ENCODE data around the gene PPP1R1A. TPM values are rescaled to one million over a fixed set of nuclear protein-coding genes. Genes with fewer than 3 reads are reported as not detected.

The PPP1R1A gene
- total and polyA plus RNA-seq, 10 donors = 0.09 to 2.1 (median 0.41) TPM; not detected in 6

- WGBS, 5 donors = 80 to 87% (median 83%) methylated on average over 5 of the region's 5 CpGs
- H3K9me3 ChIP-seq = no peaks in the 10 kb centered on the region
- H3K4me3 ChIP-seq = no peak overlapping the region
- TF ChIP-seq POLR2A (IDR thresholded peaks at IDR 0.05) (no peak), POLR2AphosphoS5 (IDR thresholded peaks at IDR 0.05) (no peak), CTCF (IDR thresholded peaks at IDR 0.05 in 8 of 11, conservative IDR thresholded peaks at IDR 0.05 in 3 of 11) (no peak)
- no peak overlapping the region for H3K27ac ChIP-seq
- peaks cover 0 to 10% (median 0%) of the 10 kb centered on the region in 6 donors for H3K36me3 ChIP-seq
- intact Hi-C loops (cut with DNase I; ENCODE audit: low total_unique reads) = no loop called here
- H3K27me3 ChIP-seq (replicated peaks in 1 of 7) = no peaks in the 10 kb centered on the region
- no peak for DNase-seq
- H3K4me1 ChIP-seq = peaks cover 0 to 21% (median 17%) of the 10 kb centered on the region in 6 donors
Measured at GRCh38 chr12:54558311-54558710, 30.1 kb downstream of the PPP1R1A start.

GRCh38 chr12:54555670-54556257, 32.7 kb downstream of the PPP1R1A start:
- H3K36me3 ChIP-seq = peaks cover 0 to 10% (median 0%) of the 10 kb centered on the region in 6 donors
- intact Hi-C loops (cut with DNase I; ENCODE audit: low total_unique reads) = no loop called here
- H3K4me1 ChIP-seq = peaks cover 0 to 16% (median 11%) of the 10 kb centered on the region in 6 donors
- TF ChIP-seq POLR2AphosphoS5 (IDR thresholded peaks at IDR 0.05) (no peak), POLR2A (IDR thresholded peaks at IDR 0.05) (no peak), CTCF (IDR thresholded peaks at IDR 0.05 in 8 of 11, conservative IDR thresholded peaks at IDR 0.05 in 3 of 11) (no peak)
- peaks cover 0 to 7% (median 0%) of the 10 kb centered on the region in 7 donors for H3K27me3 ChIP-seq (replicated peaks in 1 of 7)
- no peak overlapping the region for H3K4me3 ChIP-seq
- no peak overlapping the region for H3K27ac ChIP-seq
- H3K9me3 ChIP-seq = no peaks in the 10 kb centered on the region
- no peak for DNase-seq
- 55 to 73% (median 65%) methylated on average over 6 of the region's 6 CpGs for WGBS, 5 donors

GRCh38 chr12:54549774-54550451, 38.5 kb downstream of the PPP1R1A start:
- WGBS, 5 donors = 6 to 22% (median 11%) methylated on average over 17 to 22 of the region's 22 CpGs
- Histone ChIP-seq H3K4me1 (peaks cover 0 to 24% (median 17%) of the 10 kb centered on the region in 6 donors), H3K4me3 (peak overlapping the region; percentile 8 to 67 (median 27)), H3K27me3 (replicated peaks in 1 of 7) (peaks cover 0 to 27% (median 0%) of the 10 kb centered on the region in 7 donors), H3K27ac (no peak overlapping the region), H3K9me3 (no peaks in the 10 kb centered on the region), H3K36me3 (peaks cover 0 to 18% (median 0%) of the 10 kb centered on the region in 6 donors)
- TF ChIP-seq POLR2A (IDR thresholded peaks at IDR 0.05) = no peak
- peak in 1 of 3 donors; percentile 22 for TF ChIP-seq POLR2AphosphoS5 (IDR thresholded peaks at IDR 0.05)
- no peak for TF ChIP-seq CTCF (IDR thresholded peaks at IDR 0.05 in 8 of 11, conservative IDR thresholded peaks at IDR 0.05 in 3 of 11)
- DNase-seq = peak; percentile 77
- intact Hi-C loops (cut with DNase I; ENCODE audit: low total_unique reads) = no loop called here

GRCh38 chr12:54546511-54546910, 41.9 kb downstream of the PPP1R1A start:
- intact Hi-C loops (cut with DNase I; ENCODE audit: low total_unique reads) = no loop called here
- no peak for DNase-seq
- Histone ChIP-seq H3K9me3 (no peaks in the 10 kb centered on the region), H3K36me3 (peaks cover 0 to 45% (median 29%) of the 10 kb centered on the region in 6 donors), H3K4me1 (peaks cover 0 to 24% (median 17%) of the 10 kb centered on the region in 6 donors), H3K4me3 (no peak overlapping the region), H3K27me3 (replicated peaks in 1 of 7) (peaks cover 0 to 27% (median 0%) of the 10 kb centered on the region in 7 donors), H3K27ac (no peak overlapping the region)
- TF ChIP-seq POLR2A (IDR thresholded peaks at IDR 0.05) (no peak), POLR2AphosphoS5 (IDR thresholded peaks at IDR 0.05) (peak in 1 of 3 donors; percentile 40), CTCF (IDR thresholded peaks at IDR 0.05 in 8 of 11, conservative IDR thresholded peaks at IDR 0.05 in 3 of 11) (no peak)
- WGBS, 5 donors = 68 to 89% (median 84%) methylated on average over 2 of the region's 2 CpGs
